Calu3 (cell line): ENCODE measurements around the gene DRAM1. TPM values are rescaled to one million over a fixed set of nuclear protein-coding genes. Genes with fewer than 3 reads are reported as not detected.

ENCODE experiments used
- BruUV-seq: library from RNA; stranded (reverse); fragments of 400-500 nt; replicated peaks from 2 replicates; lab custom pipeline; 2021; lab: Mats Ljungman, UMichigan
- CTCF ChIA-PET: fragments of 300-600 bp; sonication (Branson Sonifier 250); formaldehyde crosslinking; loops from one replicate; lab custom pipeline; 2022; ENCODE audit warnings: antibody characterized with exemption; lab: Charles Lee
- DNase-seq: peaks from one replicate; pipeline ENCODE4 v3.0.0; 2022
- H3K27ac Mint-ChIP-seq: one replicate; pipeline ENCODE4 v1.8.0; 2022; ENCODE audit warnings: mixed read lengths; ENCODE audit not compliant: unreplicated experiment
- H3K27me3 Mint-ChIP-seq: one replicate; pipeline ENCODE4 v1.8.0; 2022; ENCODE audit warnings: mixed read lengths; ENCODE audit not compliant: unreplicated experiment
- H3K36me3 Mint-ChIP-seq: one replicate; pipeline ENCODE4 v1.8.0; 2022; ENCODE audit warnings: mild to moderate bottlenecking, moderate library complexity, mixed read lengths; ENCODE audit not compliant: insufficient read depth, unreplicated experiment
- H3K4me1 Mint-ChIP-seq: one replicate; pipeline ENCODE4 v1.8.0; 2022; ENCODE audit warnings: mild to moderate bottlenecking, low read depth, mixed read lengths; ENCODE audit not compliant: unreplicated experiment
- H3K4me3 Mint-ChIP-seq: one replicate; pipeline ENCODE4 v1.8.0; 2022; ENCODE audit warnings: mild to moderate bottlenecking, low read depth, moderate library complexity, mixed read lengths; ENCODE audit not compliant: unreplicated experiment
- H3K9me3 Mint-ChIP-seq: one replicate; pipeline ENCODE4 v1.8.0; 2022; ENCODE audit warnings: low read depth, mixed read lengths; ENCODE audit not compliant: unreplicated experiment
- CTCF ChIP-seq: fragments of 200-600 bp; IDR thresholded peaks from one replicate; pipeline ENCODE4 v1.8.0; 2022; ENCODE audit warnings: antibody characterized with exemption; ENCODE audit not compliant: unreplicated experiment
- intact Hi-C: fragments of 100-400 bp; cut with micrococcal nuclease; formaldehyde crosslinking; loops from one replicate; pipeline ENCODE4 v1.10.0; 2022; ENCODE audit not compliant: unreplicated experiment
- total RNA-seq: library from RNA; stranded (reverse); gene quantifications from 2 replicates; pipeline ENCODE4 v1.2.3, GENCODE V29; 2022

The DRAM1 gene
- total RNA-seq, 1 experiment from 2014 or later, result 28.1 TPM

- no peaks in the 10 kb centered on the region for H3K36me3 Mint-ChIP-seq
- no peak for DNase-seq
- H3K4me1 Mint-ChIP-seq, result no peaks in the 10 kb centered on the region
- no peak for TF ChIP-seq CTCF
- intact Hi-C loops, result loop anchor here (10.0 kb wide), 1 partner anchor 349 kb away; no protein-coding TSS in a partner anchor
- H3K27me3 Mint-ChIP-seq, result peaks cover 33% of the 10 kb centered on the region
- H3K27ac Mint-ChIP-seq, result no peak overlapping the region
- no peaks in the 10 kb centered on the region for H3K9me3 Mint-ChIP-seq
- CTCF ChIA-PET, result no interaction called here
- H3K4me3 Mint-ChIP-seq, result no peak overlapping the region
- BruUV-seq, result no TSS peak
Observed at GRCh38 chr12:101946233-101946611, 68.8 kb downstream of the DRAM1 start.

DNA sequence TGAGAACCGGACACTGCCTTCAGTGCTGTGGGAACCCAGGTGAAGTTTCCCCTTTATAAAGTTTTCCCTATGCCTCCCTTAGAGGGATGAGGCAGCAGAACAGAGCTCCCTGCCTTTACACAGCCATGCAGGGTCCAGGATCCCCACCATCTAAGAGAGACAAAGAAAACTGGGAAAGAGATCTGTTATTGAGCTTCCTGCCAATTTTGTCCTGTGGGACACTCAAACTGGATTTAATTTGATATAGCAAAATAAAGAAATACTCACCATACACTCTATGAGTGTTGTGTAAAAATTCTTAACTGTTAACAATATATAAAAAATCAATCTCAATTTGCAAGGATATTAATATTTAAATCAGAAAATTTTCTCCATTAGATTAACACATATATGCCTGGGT lies 69.9 kb downstream of the DRAM1 start:
- CTCF ChIA-PET, result no interaction called here
- H3K27ac Mint-ChIP-seq, result no peak overlapping the region
- no peaks in the 10 kb centered on the region for H3K4me1 Mint-ChIP-seq
- peaks cover 23% of the 10 kb centered on the region for H3K27me3 Mint-ChIP-seq
- H3K9me3 Mint-ChIP-seq, result no peaks in the 10 kb centered on the region
- BruUV-seq, result no TSS peak
- H3K36me3 Mint-ChIP-seq, result no peaks in the 10 kb centered on the region
- no peak for DNase-seq
- H3K4me3 Mint-ChIP-seq, result no peak overlapping the region
- no peak for TF ChIP-seq CTCF
- intact Hi-C loops, result loop anchor here (10.0 kb wide), 1 partner anchor 347 kb away; no protein-coding TSS in a partner anchor

- CTCF ChIA-PET, result no interaction called here
- intact Hi-C loops, result loop anchor here (10.0 kb wide), 1 partner anchor 346 kb away; no protein-coding TSS in a partner anchor
- BruUV-seq, result no TSS peak
- Mint-ChIP-seq H3K27me3 (peaks cover 16% of the 10 kb centered on the region), H3K4me3 (no peak overlapping the region), H3K36me3 (no peaks in the 10 kb centered on the region), H3K9me3 (no peaks in the 10 kb centered on the region), H3K27ac (no peak overlapping the region), H3K4me1 (no peaks in the 10 kb centered on the region)
- no peak for DNase-seq
- no peak for TF ChIP-seq CTCF
Observed at GRCh38 chr12:101948365-101948764, 71.0 kb downstream of the DRAM1 start.

DNA sequence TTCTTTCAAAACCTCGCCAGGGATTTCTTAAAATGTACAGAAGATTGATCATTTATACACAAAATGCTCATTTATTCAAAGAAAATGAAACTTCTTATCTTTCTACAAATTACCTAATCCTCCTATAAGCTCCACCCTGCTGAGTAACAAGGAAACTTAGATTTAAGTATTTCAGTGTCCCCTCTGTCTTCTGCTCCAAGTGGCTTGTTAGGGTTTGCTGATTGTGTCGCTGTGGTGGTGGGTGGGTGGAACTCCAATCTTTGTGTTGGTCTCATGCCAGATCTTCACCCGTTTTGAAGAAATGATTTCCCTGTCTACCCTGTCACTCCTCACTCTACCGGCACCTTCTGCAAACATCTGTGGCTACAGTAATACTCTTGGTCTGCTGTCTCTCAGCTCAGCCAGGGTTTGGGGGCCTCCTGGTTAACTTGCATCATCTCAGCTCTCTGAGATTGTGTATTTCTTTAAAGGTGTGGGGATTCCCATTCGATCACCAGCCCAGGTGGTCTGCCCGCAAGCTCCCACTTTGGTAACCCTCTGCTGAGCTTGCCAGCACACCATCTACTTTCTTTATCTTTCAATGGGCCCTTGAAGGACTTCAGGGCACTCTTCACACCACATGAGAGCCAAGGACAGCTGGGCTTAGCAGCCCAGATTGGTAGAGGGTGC lies 73.8 kb downstream of the DRAM1 start:
- H3K9me3 Mint-ChIP-seq, result no peaks in the 10 kb centered on the region
- no peak overlapping the region for H3K27ac Mint-ChIP-seq
- H3K27me3 Mint-ChIP-seq, result peaks cover 8% of the 10 kb centered on the region
- BruUV-seq, result no TSS peak
- TF ChIP-seq CTCF, result no peak
- no peaks in the 10 kb centered on the region for H3K4me1 Mint-ChIP-seq
- H3K36me3 Mint-ChIP-seq, result no peaks in the 10 kb centered on the region
- CTCF ChIA-PET, result interaction anchor here (0.9 kb wide), 1 partner anchor 16 kb away, joined by 5 read pairs; no protein-coding TSS in a partner anchor
- intact Hi-C loops, result no loop called here
- DNase-seq, result no peak
- no peak overlapping the region for H3K4me3 Mint-ChIP-seq
